Loucy (cell line): ENCODE measurements around the gene NGDN.

ENCODE experiments used
- H2AFZ ChIP-seq: fragments of 200-600 bp; sonication (generic); 2 replicates; pipeline ENCODE4 v1.6.0; 2016; ENCODE audit warnings: antibody characterized with exemption, mild to moderate bottlenecking, low read length, moderate library complexity
- H3F3A ChIP-seq: fragments of 200-600 bp; 2 replicates; pipeline ENCODE4 v1.6.0; 2016; ENCODE audit warnings: antibody characterized with exemption, low read depth, mild to moderate bottlenecking
- H3K27me3 ChIP-seq: fragments of 200-600 bp; sonication (generic); 2 replicates; pipeline ENCODE4 v1.6.1; 2014; ENCODE audit warnings: low read length, mild to moderate bottlenecking; ENCODE audit not compliant: insufficient read depth, poor library complexity, severe bottlenecking
- H3K36me3 ChIP-seq: fragments of 200-600 bp; sonication (generic); 2 replicates; pipeline ENCODE4 v1.6.1; 2016; ENCODE audit warnings: low read length; ENCODE audit not compliant: insufficient read depth
- H3K4me1 ChIP-seq: fragments of 200-600 bp; sonication (generic); 2 replicates; pipeline ENCODE4 v1.5.1; 2014; ENCODE audit warnings: low read length, mild to moderate bottlenecking; ENCODE audit not compliant: insufficient read depth, poor library complexity, severe bottlenecking
- H3K4me2 ChIP-seq: fragments of 200-600 bp; sonication (generic); 2 replicates; pipeline ENCODE4 v1.6.0; 2014; ENCODE audit warnings: antibody characterized with exemption, low read length, low read depth, mild to moderate bottlenecking; ENCODE audit not compliant: poor library complexity, severe bottlenecking
- H3K4me3 ChIP-seq: fragments of 200-600 bp; sonication (generic); 2 replicates; pipeline ENCODE4 v1.5.1; 2014; ENCODE audit warnings: low read length, mild to moderate bottlenecking, mixed read lengths; ENCODE audit not compliant: poor library complexity, severe bottlenecking
- H3K79me2 ChIP-seq: fragments of 200-600 bp; sonication (generic); 2 replicates; pipeline ENCODE4 v1.6.1; 2014; ENCODE audit warnings: low read length; ENCODE audit not compliant: insufficient read depth
- H3K9ac ChIP-seq: fragments of 200-600 bp; sonication (generic); 2 replicates; pipeline ENCODE4 v1.6.0; 2014; ENCODE audit warnings: mild to moderate bottlenecking, low read depth, low read length, moderate library complexity; ENCODE audit not compliant: poor library complexity, severe bottlenecking
- H3K9me2 ChIP-seq: fragments of 200-600 bp; sonication (generic); replicated peaks from 2 replicates; pipeline ENCODE4 v1.6.1; 2016; ENCODE audit warnings: low read depth, low read length, mixed read lengths
- H3K9me3 ChIP-seq: fragments of 200-600 bp; sonication (generic); 2 replicates; pipeline ENCODE4 v1.6.1; 2014; ENCODE audit warnings: mild to moderate bottlenecking, antibody characterized with exemption, low read length, low read depth; ENCODE audit not compliant: insufficient read depth
- H4K20me1 ChIP-seq: fragments of 200-600 bp; sonication (generic); 2 replicates; pipeline ENCODE4 v1.6.0; 2014; ENCODE audit warnings: antibody characterized with exemption, low read length, mild to moderate bottlenecking; ENCODE audit not compliant: insufficient read depth, poor library complexity, severe bottlenecking
- EZH2phosphoT487 ChIP-seq: fragments of 200-600 bp; IDR thresholded peaks from 2 replicates; pipeline ENCODE4 v1.6.1; 2018; ENCODE audit warnings: antibody characterized with exemption, mild to moderate bottlenecking, moderate library complexity, borderline replicate concordance
- TF ChIP-seq, protein P1 (sequence below): fragments of 200-600 bp; sonication (generic); conservative IDR thresholded peaks from 2 replicates; pipeline ENCODE4 v1.5.1; 2014; ENCODE audit warnings: mild to moderate bottlenecking, antibody characterized with exemption, low read length

Gene NGDN

DNA sequence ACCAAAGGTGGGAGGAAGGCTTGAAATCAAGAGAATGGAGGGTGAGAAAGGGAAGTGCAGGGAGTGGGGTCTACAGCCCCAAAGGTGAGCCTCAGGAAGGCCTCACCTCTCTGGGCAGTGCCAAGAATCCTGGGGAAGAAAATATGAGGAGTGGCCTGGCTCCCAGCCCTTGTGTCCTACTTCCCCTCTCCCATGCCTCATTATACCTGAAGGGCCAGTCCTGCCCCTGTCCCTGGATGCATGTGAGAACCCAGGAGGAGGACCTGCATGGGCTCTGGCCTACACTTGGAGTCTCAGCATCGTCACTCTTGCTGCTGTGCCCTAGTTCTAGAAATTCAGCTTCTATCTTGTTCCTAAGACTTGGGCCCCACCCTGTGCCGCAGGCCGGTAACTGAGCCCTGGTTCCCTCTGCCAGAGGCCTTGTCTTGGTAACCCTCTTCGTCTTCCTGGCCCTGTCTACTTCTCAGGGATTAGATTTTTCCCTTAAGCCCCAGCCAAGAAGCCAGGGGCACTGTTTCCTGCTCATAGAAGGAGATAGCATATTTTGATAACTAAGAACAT, 23.1 kb upstream of the NGDN start:
- H3K4me1 ChIP-seq: no peaks in the 10 kb centered on the region
- H2AFZ ChIP-seq: no peak overlapping the region
- H3K36me3 ChIP-seq: no peaks in the 10 kb centered on the region
- H3K4me3 ChIP-seq: no peak overlapping the region
- no peaks in the 10 kb centered on the region for H3K79me2 ChIP-seq
- no peaks in the 10 kb centered on the region for H3F3A ChIP-seq
- no peak for TF ChIP-seq EZH2phosphoT487
- TF ChIP-seq, protein P1, sequence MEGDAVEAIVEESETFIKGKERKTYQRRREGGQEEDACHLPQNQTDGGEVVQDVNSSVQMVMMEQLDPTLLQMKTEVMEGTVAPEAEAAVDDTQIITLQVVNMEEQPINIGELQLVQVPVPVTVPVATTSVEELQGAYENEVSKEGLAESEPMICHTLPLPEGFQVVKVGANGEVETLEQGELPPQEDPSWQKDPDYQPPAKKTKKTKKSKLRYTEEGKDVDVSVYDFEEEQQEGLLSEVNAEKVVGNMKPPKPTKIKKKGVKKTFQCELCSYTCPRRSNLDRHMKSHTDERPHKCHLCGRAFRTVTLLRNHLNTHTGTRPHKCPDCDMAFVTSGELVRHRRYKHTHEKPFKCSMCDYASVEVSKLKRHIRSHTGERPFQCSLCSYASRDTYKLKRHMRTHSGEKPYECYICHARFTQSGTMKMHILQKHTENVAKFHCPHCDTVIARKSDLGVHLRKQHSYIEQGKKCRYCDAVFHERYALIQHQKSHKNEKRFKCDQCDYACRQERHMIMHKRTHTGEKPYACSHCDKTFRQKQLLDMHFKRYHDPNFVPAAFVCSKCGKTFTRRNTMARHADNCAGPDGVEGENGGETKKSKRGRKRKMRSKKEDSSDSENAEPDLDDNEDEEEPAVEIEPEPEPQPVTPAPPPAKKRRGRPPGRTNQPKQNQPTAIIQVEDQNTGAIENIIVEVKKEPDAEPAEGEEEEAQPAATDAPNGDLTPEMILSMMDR: no peak
- H3K9me2 ChIP-seq: no peaks in the 10 kb centered on the region
- H4K20me1 ChIP-seq: no peaks in the 10 kb centered on the region
- H3K9me3 ChIP-seq: no peaks in the 10 kb centered on the region
- H3K9ac ChIP-seq: no peak overlapping the region
- H3K4me2 ChIP-seq: no peak overlapping the region
- no peaks in the 10 kb centered on the region for H3K27me3 ChIP-seq

DNA sequence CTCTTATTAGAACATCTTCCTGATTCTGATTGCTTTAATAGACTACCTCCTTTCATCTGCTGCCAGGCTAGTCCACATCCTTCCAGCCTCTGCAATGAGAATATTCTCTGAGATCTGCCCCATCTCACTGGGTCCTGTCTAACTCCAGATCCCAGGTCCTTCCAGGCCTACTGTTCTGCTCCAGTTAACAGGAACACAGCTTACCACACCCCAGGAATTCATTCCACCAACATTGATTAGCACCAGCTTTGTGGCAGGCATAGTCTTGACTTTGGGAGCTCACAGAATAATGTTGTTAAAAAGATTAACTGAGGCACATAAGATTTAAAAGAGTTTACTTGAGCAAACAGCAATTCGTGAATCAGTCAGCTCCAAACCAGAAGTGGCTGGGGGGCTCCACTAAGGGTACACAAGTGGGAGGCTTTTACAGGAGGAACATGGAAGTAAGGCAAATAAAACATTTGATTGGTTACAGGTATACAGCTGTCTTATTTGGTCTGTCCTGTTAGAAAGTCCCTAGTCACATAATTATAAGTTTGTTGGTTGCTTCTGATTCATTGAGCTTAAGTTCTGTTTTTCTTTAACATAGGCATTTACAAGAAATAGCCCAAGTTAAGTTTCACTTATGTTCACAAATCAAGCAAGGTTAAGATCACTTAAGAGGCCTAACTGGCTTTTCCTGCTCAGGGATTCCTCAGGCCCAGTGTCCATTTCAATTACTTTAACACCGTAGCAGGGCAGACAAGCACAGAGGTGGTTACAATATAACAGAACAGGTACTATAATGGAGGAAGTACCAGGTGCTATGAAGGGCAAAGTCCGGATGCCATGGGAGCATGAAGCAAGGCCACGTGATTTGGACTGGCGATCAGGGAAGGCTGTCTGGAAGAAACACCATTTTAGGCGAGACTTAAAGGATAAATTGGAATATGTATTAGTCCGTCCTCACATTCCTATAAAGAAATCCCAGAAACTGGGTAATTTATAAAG, 21.8 kb upstream of the NGDN start:
- Histone ChIP-seq H3K79me2 (no peaks in the 10 kb centered on the region), H3K4me1 (no peaks in the 10 kb centered on the region), H3K4me2 (no peak overlapping the region), H3F3A (no peaks in the 10 kb centered on the region), H3K9ac (no peak overlapping the region), H3K4me3 (no peak overlapping the region), H3K9me2 (no peaks in the 10 kb centered on the region), H3K27me3 (no peaks in the 10 kb centered on the region), H4K20me1 (no peaks in the 10 kb centered on the region), H3K9me3 (no peaks in the 10 kb centered on the region), H2AFZ (no peak overlapping the region), H3K36me3 (no peaks in the 10 kb centered on the region)
- TF ChIP-seq EZH2phosphoT487: no peak
- TF ChIP-seq, protein P1: no peak

DNA sequence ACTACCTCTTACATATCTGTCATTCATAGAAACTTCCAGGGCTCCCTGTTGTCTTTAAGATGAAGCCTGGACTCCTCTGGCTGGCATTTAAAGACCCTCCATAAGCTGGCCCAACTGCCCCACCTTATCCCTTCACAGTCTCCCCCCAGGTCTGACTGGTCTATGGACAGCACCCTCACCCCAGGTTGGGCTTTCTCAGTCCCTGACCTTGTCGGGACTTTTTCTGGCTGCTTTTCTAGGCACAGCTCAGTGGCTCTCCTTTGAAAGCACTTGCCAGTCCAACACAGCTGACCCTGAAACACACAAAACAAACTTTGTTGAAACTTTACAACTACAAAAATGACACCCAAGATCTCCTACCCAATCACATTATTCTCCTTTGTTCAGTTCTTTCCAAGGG, 20.2 kb upstream of the NGDN start:
- no peaks in the 10 kb centered on the region for H3K9me3 ChIP-seq
- H4K20me1 ChIP-seq: no peaks in the 10 kb centered on the region
- no peak overlapping the region for H3K4me3 ChIP-seq
- no peaks in the 10 kb centered on the region for H3K79me2 ChIP-seq
- H3K4me1 ChIP-seq: no peaks in the 10 kb centered on the region
- H3K4me2 ChIP-seq: no peak overlapping the region
- no peak overlapping the region for H2AFZ ChIP-seq
- H3K9ac ChIP-seq: no peak overlapping the region
- TF ChIP-seq EZH2phosphoT487: no peak
- TF ChIP-seq, protein P1: no peak
- H3K27me3 ChIP-seq: no peaks in the 10 kb centered on the region
- H3F3A ChIP-seq: no peaks in the 10 kb centered on the region
- no peaks in the 10 kb centered on the region for H3K36me3 ChIP-seq
- no peaks in the 10 kb centered on the region for H3K9me2 ChIP-seq
